HG03442 (cell line): ENCODE measurements around the gene EPS8.
"Not testable (repeated sequence)": the region's sequence is repeated elsewhere in the genome, so short reads cannot be mapped to it uniquely, and the experiment has no call there.

Experiments used
- ATAC-seq: cut with Tn5 transposase; IDR thresholded peaks from one replicate; pipeline ENCODE4 v1.9.1; 2021; ENCODE audit warnings: mild to moderate bottlenecking, moderate library complexity; ENCODE audit not compliant: unreplicated experiment

Gene EPS8

DNA sequence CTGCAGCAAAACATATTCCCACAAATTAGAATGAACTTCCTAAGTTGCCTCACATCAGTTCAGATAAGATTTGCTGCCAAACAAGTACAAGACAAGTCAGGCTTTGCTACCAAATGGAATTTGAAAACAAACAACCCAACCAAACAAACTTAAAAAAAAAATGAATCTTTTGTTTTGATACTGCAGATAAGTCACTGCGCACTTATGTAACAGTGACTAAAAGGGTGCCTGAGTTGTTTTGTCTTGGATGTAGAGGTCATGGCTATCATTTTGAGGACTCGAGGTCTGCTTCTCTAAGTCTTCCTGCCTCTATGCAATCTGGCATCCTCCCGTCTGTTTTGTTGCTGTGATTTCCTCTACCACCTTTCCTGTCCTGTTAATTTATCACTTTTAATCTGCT lies 11.1 kb upstream of the EPS8 start:
- no peak for ATAC-seq

DNA sequence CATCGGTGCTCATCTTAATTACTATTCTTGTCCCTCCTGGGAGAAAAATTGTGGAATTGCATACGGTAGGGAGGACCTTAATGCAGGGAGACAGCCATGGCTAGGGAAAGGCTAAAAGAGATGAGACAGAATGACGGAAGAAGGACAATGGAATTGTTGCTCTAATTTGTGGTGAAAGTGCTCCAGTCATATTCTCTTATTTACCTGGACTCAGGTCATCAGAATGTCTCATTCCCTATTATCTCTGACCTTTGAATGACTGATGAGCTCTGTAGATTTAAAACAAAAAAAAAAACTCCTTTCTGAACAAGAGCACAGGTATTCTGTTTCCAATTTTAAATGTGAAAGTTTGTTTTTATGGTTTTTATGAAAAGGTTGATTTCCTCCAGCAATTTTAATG lies 8.6 kb upstream of the EPS8 start:
- no peak for ATAC-seq

DNA sequence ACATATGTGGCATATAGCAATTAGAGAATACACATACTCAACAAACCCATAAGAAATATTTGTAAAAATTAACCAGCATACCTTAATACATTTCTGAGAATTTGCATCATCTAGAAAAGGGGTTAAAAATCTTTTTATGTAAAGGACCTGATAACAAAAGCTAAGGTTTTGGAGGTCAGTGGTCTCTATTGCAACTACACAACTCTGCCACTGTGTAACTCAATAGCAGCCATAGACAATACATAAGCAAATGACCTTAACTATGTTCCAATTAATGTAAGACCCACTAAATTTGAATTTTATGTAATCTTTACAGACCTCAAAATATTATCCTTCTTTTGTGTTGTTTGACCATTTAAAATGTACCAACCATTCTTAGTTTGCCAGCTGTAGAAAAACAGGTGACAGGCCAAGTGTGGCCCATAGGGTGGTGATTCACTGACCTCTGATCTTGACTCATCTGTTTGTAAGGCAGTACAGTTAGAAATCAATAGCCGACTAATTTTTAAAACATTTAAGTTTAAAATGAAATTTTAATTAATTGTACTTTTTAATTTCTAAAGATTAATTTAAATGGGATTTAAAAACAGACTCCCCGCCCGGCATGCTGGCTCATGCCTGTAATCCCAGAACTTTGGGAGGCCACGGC lies 7.4 kb upstream of the EPS8 start:
- ATAC-seq, result no peak

DNA sequence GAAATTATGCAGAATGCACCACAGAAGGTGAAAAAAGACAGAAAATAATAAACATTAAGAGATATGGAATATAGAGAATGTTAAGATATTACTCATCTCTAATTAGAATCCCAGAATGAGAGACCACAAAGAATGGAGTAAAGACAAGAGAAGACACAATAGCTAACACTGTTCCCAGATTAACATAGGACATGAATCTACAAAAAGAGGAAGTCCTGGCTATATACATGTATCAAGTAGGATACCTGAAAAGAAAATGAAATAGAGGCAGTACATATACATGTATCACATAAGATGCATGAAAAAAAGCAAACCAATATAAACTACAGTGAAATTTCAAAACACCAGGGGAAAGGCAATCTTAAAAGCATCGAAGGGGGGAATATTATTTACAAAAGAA lies 5.6 kb upstream of the EPS8 start:
- ATAC-seq, result no peak

DNA sequence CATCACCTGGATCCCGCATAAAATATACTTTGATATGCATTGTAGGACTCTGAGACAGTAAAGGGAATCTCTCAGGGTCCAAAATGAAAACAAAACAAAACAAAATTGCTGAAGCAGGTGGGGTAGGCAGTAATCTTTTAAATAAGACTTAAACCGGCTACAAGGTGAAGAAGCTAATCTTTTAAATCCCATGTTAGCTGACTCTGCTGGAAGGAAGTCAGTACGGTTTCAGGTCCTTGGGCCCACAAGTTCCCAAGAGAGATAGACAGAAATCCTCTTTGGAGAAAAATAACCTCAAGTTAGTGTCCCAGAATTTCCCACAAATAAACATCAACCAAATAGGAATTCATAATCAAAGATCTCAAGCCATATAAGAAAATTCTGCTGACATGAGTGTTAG lies 5.0 kb upstream of the EPS8 start:
- no peak for ATAC-seq

DNA sequence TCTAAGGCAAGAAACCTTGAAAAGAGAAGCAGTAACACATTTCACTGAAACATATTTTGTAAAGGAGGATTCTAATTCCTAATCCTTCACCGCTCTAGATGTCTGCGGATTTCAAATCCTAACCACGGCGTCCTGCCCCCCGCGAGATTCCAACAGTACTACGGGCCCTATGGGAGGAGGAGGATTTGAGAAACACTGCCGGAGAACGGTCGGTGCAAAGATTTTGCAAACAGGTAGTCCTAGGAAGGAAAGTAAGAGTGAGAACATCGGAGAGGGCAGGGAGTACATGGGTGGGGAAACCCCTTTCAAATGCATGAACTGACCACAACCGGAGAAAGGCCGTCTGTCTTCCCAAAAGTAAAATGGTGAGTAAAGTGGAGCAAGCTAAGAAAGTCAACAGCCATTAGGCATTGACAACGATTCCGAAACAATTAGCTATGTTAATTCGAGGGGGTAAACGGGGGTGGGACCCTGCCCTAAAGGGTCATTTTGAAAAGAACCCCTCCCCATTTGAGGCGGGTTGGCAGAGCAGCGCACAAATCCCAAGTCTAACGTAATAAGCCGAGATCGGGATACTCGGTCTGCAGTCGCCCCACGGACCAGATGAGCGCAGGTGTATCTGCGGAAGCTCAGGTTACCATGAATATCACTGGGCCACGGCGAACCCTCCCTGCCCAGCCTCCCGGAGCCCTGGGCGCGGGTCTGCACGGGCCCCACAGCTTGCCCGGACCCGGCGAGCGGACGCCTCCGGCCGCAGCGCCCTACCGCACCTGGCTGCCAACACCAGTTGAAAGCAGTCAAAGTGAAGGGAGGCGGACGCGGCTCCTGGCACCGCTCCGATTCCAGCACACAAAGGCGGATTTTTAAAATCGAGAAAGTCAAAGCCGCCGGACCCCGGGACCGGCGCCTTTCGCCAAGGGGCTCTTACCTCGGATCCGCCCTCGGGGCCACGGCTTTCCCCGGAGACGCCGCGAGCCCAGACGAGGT lies 662 bp downstream of the EPS8 start:
- ATAC-seq, result peak; percentile 33

DNA sequence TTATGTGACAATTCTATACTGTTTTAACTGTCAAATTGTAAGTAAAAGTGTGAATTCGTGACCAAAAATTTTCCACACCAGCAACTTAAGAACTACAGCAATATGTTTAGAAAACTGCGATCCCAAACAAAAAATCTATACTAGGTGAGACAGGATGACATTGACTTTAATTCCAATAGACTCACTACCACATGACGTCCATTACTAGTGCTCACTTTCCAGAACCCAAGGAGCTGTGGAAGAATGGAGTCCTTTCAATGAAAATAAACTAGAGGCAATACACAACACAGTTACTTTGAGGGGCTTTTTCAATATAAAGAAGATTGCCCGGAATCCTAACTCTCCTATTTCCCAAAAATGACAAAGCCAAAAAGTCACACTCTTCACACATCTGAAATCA lies 1.4 kb downstream of the EPS8 start:
- no peak for ATAC-seq

DNA sequence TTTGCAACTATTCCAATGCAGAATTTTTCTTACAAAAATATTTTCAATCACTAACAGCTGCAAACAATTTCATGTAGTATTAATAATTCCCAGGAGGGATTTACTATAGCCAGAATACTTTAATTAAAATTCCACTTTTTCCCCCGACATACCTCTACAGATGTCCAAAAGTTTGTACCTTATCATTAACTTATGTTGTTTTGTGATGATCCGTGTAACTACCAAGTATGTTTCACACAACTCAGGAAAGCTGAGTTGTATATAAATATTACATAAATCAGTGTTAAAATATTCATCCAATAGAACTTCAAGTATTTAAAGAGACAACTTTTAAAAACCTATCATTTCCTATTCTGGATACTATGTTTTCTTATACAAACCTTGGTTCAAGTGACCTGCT lies 2.4 kb downstream of the EPS8 start:
- ATAC-seq, result no peak

DNA sequence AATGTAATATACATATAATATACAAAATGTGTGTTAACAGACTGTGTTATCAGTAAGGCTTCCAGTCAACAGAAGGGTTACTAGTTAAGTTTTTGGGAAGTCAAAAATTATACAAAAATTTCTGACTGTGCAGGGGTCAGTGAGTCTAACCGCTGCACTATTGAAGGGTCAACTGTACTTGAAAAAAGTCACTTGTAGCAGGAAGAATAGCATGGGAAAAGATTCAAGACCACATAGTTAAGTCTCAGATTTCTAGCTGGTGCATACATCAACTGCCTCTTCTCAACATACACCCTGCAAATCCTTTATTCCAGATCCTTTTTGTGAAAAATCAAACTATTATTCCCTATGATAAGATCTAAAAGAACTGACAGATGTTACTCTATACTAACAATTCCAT lies 5.9 kb downstream of the EPS8 start:
- ATAC-seq, result no peak

DNA sequence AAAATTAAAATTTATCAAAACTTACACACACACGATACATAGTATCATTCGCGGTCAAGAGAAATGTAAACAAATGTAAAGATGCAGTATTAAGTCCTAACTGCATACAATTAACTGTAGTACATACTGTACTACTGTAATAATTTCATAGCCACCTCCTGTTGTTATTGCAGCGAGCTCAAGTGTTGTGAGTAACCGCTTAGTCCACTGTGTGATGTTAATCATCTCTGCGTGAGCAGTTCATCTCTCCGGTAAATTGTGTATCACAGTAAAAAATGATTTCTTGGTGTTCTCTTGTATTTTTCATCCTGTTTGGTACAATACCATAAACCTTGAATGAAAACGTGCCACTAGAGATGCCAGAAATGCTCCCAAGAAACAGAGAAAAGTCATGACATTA lies 6.5 kb downstream of the EPS8 start:
- ATAC-seq, result no peak

DNA sequence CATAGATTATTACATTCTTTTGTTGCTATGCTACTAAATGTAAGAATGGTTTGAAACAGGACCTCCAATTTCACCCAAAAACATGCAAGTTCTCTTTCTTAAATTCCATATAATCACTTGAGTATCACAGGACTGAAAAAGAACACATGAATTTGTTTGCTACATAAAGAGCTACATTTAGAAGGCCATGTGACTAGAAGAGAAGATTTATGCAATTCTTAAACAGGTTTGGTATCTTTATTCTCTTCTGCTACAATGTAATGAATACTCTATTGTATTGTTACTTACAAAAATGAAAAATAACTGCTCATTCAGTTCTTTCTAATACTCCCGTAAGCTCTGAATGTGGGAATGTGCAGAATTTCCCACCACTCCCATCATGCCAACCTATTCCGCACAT lies 9.3 kb downstream of the EPS8 start:
- ATAC-seq, result no peak

DNA sequence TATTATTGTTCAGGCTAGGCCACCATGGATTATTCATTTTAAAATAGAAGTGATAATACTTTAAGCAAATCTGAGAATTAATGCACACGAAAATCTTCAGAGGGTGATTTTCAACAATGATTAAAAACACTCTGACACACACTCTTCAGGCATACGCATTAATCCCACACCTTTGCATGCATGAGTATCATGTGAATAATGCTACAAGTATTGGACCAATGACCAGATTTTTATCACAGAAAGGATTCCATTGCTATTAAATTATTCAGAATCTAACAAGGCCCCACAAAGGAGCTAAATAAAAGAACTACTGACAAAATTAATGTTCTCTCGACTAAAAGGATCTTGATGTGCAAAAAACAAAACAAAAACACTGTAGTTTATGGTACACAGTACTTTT lies 11.1 kb downstream of the EPS8 start:
- ATAC-seq, result no peak

DNA sequence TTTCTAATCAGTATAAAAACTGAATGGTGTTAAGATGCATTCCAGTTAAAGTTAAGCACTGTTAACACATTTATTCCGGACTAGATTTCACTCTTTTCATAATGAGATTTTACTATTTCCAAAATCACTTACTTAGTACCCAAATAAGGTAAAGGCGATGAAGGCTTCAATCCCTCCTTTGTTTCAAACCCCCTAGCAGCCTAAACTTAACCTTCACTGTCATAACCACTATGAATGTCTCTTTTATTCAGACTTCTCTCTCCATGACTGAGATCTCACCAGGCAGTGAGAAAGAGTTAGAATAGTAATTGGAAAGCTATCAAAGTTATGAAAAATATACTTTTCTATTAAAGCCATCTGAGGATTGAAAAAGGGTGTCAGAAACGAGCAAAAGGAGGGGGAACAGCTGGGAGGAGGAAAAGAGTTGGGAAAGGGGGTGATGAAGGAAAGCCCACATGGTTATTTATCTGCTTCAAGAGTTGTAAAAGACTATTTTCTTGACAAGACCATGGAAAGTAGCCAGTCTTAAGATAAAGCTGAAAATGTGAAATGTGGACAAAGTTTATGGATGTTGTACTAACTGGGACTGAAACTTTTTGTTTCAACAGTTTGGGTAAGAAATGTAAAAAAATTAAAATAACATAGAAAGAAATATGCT lies 11.7 kb downstream of the EPS8 start:
- ATAC-seq, result no peak

DNA sequence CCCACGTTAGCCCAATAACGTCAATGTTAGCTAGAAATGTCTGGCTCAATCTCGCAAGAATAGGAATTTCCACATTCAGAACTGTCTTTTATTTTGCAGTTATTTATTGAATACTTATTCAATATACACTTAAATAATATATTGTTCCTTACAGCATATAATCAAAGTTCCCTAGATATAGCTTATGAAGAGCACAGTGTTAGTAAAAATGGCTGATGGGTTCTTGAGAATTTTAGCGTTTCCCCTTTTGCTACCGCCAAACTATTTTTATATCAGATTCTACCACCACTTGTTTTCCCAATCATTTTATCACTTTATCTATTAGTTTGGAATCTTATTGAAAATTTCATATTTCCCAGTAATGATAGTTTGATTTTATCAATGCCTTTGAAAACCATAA lies 12.7 kb downstream of the EPS8 start:
- no peak for ATAC-seq

DNA sequence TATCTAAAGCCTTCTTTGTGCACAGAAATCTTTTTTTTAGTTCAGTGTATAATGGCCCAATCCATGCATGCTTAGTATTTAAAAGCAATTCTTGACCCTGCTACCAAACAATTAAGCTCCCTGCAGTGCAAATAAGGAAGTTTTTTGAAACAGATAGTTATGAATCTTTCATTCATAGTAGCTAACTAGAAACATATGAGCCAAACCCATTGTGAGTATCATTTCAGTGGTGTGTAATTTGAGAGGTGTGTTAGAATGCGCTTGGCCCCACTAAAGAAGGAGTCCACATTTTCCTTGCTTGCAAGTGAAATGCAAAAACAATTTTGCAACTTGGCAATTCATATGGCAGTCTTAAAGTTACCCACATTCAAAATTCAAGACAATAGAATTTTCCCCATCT lies 14.4 kb downstream of the EPS8 start:
- ATAC-seq, result no peak

DNA sequence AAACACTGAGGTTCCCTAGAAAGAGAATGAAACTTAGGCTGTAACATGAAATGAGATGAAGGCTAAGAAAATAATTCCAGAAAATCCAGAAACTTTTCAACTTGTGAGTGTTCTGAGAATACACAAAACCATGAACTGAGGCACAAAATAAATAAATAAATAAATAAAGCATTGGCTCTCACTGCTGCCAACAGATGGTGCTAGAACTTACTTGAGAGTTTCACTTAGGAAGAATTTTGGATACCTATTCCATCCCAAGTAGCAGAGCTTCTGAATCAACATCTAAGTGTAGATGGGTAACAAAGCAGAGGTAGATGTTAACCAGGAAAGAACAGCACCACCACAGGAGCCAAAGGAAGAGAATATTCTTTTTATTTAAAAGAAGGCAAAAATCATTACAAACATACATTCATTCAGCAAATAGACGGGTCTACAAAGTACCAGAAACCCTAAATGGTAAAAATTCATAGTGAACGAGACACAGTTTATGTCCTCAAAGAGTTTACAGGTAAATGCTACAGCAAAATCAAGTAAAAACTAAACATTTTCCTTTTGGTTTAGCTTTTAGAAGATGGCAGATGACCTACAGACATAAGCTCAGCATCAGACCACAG lies 16.7 kb downstream of the EPS8 start:
- ATAC-seq, result no peak

DNA sequence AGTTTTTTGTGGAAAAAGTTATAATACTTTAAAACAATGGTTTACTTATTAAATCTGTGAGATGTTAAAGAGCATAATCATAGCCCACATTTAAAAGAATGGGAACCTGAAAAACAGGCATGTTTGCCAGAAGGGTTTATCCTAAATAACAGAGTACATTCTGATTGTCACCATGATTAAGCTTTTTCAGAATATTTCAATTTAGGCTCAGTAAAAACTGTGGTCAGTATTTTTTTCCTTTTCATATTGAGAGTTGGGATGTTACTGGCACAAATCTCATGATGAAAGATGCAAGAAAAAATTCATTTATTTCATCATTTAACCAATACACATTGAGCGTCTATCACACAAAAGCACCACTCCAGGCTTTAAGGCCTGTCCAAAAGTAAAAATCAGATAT lies 18.6 kb downstream of the EPS8 start:
- no peak for ATAC-seq

DNA sequence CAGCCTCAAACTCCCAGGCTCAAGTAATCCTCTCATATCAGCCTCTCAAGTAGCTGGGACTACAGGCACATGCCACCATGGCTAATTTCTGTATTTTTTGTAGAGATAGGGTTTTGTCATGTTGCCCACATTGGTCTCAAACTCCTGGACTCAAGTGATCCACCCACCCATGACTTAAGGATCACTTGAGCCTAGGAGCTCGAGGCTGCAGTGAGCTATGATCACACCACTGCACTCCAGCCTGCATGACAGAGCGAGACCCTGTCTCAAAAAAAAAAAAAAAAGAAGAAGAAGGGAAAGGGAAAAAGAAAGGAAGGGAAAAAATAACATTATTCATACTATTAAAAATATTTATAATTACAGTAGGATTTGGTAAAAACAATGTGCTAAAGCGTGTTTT lies 19.2 kb downstream of the EPS8 start:
- no peak for ATAC-seq

DNA sequence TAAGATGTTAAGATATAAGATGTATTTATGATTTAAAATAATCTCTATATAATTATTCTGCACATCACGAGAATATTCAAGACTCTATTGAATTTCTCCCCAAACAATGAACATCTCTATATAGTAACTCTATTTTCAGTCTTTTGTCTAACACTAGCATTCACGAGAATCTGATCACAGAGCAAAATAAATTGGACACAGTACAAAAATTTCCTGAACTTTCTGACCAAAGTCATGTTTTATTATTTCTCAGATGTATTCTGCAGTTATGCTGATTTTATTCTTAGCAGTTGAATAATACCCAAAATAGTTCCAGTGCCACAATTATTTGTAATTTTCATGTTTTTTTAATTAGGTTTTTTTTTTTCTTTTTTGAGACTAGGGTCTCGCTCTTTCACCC lies 19.6 kb downstream of the EPS8 start:
- ATAC-seq, result no peak

DNA sequence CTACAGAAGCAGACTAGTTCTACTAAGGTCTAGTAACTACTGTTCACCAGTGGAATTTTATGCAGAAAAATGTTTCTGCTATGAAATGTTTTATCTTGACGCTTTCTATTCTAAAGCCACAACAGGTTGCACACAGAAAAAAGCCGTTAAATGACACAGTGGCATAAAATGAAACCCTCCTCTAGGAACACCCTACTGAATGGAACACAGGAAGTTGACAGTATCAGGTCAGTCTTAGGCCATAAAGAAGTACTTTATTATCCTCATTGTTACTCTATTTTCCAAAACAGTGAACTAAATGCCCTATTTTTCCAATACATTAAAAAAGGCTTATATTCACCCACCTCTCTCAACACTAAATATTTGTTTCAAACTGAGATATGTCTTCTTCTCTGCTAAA lies 21.9 kb downstream of the EPS8 start:
- no peak for ATAC-seq

DNA sequence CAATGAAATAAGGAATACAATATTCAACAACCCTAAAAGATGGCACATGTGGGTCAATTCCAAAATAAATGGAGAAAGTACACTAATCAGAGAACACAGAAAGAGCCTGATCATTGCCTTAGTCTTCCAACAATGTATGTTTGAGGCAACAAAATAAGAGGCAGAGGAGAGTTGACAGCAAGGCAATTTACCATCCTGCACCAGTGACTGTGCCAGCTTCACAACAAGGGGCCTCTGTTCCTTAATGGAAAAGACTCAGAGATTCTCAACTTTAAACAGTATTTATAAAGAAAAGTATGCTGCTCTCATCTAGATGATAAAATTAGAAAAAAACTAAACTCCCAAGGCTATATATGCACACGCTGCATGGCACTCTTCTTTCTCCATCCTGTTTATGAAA lies 25.9 kb downstream of the EPS8 start:
- no peak for ATAC-seq

DNA sequence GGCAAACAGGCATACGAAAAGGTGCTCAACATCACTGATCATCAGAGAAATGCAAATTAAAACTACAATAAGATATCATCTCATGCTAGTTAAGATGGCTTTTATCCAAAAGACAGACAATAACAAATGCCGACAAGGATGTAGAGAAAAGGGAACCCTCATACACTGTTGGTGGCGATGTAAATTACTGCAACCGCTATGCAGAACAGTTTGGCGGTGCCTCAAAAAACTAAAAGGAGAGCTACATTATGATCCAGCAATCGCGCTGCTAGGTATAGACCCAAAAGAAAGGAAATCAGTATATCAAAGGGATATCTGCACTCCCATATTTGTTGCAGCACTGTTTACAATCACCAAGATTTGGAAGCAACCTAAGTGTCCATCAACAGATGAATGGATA lies 27.0 kb downstream of the EPS8 start:
- ATAC-seq, result not testable (repeated sequence)
